Pancreas (tissue), 10 donors: ENCODE measurements around the gene C1orf116. TPM values are rescaled to one million over a fixed set of nuclear protein-coding genes. Genes with fewer than 3 reads are reported as not detected.

Experiments used
- ATAC-seq, 4 donors: fragments of 200-7000 bp; cut with Tn5 transposase; one replicate each; pipeline versions ENCODE4 v1.8.0 to v1.9.1; 2020; ENCODE audit warnings: mild to moderate bottlenecking in 4 of 4, moderate library complexity in 4 of 4
- DNase-seq, 6 donors: peaks; one replicate each; pipeline ENCODE4 v3.0.0-alpha.2; 2020
- FAIRE-seq: peaks from 2 replicates; lab custom pipeline; 2012; peaks lifted over from hg19 to GRCh38; lab: Jason Lieb, UNC
- H3K27ac ChIP-seq, 4 donors: fragments of 200-600 bp; sonication (generic); 1 replicate in 3 of 4; 2 replicates in 1 of 4; pipeline versions ENCODE4 v1.5.0 to v1.8.0; 2020
- H3K27me3 ChIP-seq, 4 donors: fragments of 200-600 bp; one replicate each; pipeline ENCODE4 v1.8.0; 2021
- H3K36me3 ChIP-seq, 3 donors: fragments of 200-600 bp; sonication (generic) in 1 of 3; one replicate each; pipeline versions ENCODE4 v1.5.0 to v1.8.0; 2020 to 2021
- H3K4me1 ChIP-seq, 3 donors: fragments of 200-600 bp; one replicate each; pipeline ENCODE4 v1.8.0; 2021
- H3K4me3 ChIP-seq, 4 donors: fragments of 200-600 bp; sonication (generic) in 2 of 4; one replicate each; pipeline versions ENCODE4 v1.5.0 to v1.8.0; 2020 to 2021
- H3K9me3 ChIP-seq, 4 donors: fragments of 200-600 bp; one replicate each; pipeline ENCODE4 v1.8.0; 2021
- CTCF ChIP-seq, 4 donors: fragments of 200-600 bp; sonication (generic) in 3 of 4; IDR thresholded peaks; one replicate each; pipeline versions ENCODE4 v1.5.0 to v1.8.0; 2021; ENCODE audit warnings: antibody characterized with exemption in 4 of 4
- WGBS, 2 donors: extraction: QIAGEN DNeasy Blood & Tissue Kit; methylation state at CpG; one replicate each; pipeline ENCODE4 v1.1.7; 2013; 5-methylcytosine and 5-hydroxymethylcytosine counted together
- intact Hi-C, 3 donors: fragments of 100-400 bp; cut with DNase I; formaldehyde crosslinking; loops; one replicate each; pipeline versions ENCODE4 v1.11.1 to v1.14.2; 2022
- polyA plus RNA-seq, 2 donors: library from polyadenylated mRNA; stranded (reverse); fragments of 200-250 nt; gene quantifications; one replicate each; pipeline ENCODE4 v1.2.3, GENCODE V29; 2013
- total RNA-seq, 6 donors: library from RNA; stranded (reverse); fragmentation: NEBNext Ultra II Directional in 4 of 6; extraction: Animal tissue kit (Norgen Biotek cat#: 25700) in 4 of 6; gene quantifications; one replicate each; pipeline versions ENCODE4 v1.2.1 to v1.2.4, GENCODE V29; 2021 to 2023
- donor health status: healthy with polysubstance abuse.
- donor health status: DM: no; HTN: no; CAD: no; lungs with moderate emphysema.
- donor health status: DM: no; HTN: no; CAD: no.
- donor health status: control.
- donor health status: control.
- donor health status: Bipolar disorder and iron deficiency.
- donor health status: DM: yes; HTN: yes; CAD: no.
- donor health status: DM: no; HTN: no; CAD: no.
- donor health status: DM: no; HTN: no; CAD: no.
- donor health status: DM: yes; HTN: yes; CAD: no.

C1orf116 gene
- total and polyA plus RNA-seq, 8 donors = 7.8 to 26.9 (median 10.1) TPM

DNA sequence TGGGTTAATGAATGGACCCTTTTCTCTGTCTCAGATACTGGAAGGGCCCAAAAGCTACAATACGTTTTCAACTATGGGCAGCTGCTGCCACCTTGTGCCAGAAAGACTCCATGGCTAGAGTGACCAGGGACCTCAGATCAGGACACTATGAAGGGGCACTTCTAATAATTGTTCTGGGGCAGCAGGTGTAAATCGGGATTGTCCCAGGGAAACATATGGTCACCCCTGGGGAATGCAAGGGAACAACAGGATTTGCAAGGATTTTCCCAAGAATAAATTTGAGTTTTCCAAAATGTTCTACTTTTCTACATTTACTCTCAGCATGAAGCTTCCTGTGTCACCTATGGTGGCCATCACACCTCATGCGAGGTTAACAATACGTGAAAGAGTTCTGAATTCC, 50.3 kb downstream of the C1orf116 start:
- Histone ChIP-seq H3K27me3 (no peaks in the 10 kb centered on the region), H3K27ac (no peak overlapping the region), H3K36me3 (no peaks in the 10 kb centered on the region), H3K4me3 (no peak overlapping the region), H3K4me1 (no peaks in the 10 kb centered on the region), H3K9me3 (no peaks in the 10 kb centered on the region)
- no peak for FAIRE-seq
- peak in 3 of 4 donors; percentile 44 to 61 (median 51) for TF ChIP-seq CTCF (IDR thresholded peaks at IDR 0.05)
- DNase-seq = peak in 4 of 6 donors; percentile 37 to 64 (median 43)
- intact Hi-C loops = loop anchor here in 2 of 3 donors (10.0 kb wide), 1 partner anchor 247 kb away; no protein-coding TSS in a partner anchor
- 16% methylated on average over 4 of the region's 4 CpGs for WGBS, 2 donors
- peak; percentile 75 to 97 (median 92) for ATAC-seq

DNA sequence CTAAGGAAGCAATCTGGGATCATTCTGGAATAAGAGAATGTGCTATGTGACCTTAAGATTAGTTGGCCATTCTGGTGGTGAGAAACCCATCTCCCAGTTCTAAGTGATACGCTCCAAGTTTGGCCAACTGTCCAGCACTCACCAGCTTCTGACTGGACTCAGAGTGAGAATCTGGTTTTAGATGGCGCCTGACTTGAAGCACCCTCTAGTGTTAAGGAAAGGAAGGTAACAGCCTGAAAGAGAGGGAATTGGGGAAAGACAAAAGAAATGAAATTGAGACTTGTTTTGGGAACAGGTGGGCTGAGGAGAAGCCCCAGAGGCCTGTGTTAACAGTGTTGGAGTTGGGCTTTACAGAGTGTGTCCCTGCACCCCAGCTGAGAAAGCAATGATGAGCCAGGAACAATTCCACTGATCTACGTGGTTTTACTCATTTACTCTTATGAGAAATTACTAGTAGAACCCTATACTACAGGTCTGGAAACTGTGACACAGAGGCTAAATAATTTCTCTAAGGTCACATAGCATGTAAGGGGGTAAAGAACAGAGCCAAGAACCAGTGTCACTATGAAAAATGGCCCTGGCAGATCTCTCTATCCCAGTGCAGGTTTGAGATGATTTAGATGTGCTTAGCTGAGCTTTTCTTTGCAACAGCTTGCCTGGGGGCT, 53.0 kb downstream of the C1orf116 start:
- no peak for DNase-seq
- H3K27ac ChIP-seq = no peak overlapping the region

DNA sequence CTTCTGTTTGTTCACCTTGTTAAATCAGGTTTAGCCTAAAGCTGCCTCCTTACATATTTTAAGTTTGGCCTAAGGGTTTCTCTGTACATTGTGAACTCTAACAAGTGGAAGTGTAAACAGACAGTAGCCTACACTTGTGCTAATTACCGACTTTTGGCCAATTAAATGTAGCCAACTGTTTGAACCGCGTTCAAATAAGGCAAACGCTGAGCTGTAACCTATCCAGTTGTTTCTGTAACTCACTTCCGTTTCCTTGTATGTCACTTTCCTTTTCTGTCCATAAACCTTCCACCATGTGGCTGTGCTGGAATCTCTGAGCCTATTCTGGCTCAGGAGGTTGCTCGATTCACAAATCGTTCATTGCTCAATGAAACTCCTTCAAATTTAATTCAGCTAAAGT, 54.3 kb downstream of the C1orf116 start:
- Histone ChIP-seq H3K27ac (no peak overlapping the region), H3K4me3 (no peak overlapping the region), H3K9me3 (no peaks in the 10 kb centered on the region), H3K27me3 (no peaks in the 10 kb centered on the region), H3K4me1 (no peaks in the 10 kb centered on the region), H3K36me3 (no peaks in the 10 kb centered on the region)
- no peak for TF ChIP-seq CTCF (IDR thresholded peaks at IDR 0.05)
- intact Hi-C loops = loop anchor here in 1 of 3 donors (5.0 kb wide), 1 partner anchor 41 kb away; no protein-coding TSS in a partner anchor
- 76 to 81% methylated on average over 7 of the region's 7 CpGs for WGBS, 2 donors
- ATAC-seq = no peak
- no peak for FAIRE-seq
- DNase-seq = no peak

More for the DNA sequence above, 53.0 kb downstream of the C1orf116 start:
- no peaks in the 10 kb centered on the region for H3K36me3 ChIP-seq
- no peak overlapping the region for H3K4me3 ChIP-seq
- intact Hi-C loops = loop anchor here in 2 of 3 donors (5.0 to 10.0 kb wide), 2 partner anchors 42 to 245 kb away; no protein-coding TSS in a partner anchor
- WGBS, 2 donors = 65 to 71% methylated on average over 3 of the region's 3 CpGs
- FAIRE-seq = no peak
- ATAC-seq = peak in 3 of 4 donors; percentile 61 to 80 (median 77)
- H3K27me3 ChIP-seq = no peaks in the 10 kb centered on the region
- no peaks in the 10 kb centered on the region for H3K9me3 ChIP-seq
- no peaks in the 10 kb centered on the region for H3K4me1 ChIP-seq
- TF ChIP-seq CTCF (IDR thresholded peaks at IDR 0.05) = peak in 3 of 4 donors; percentile 31 to 53 (median 43)

- no peak for FAIRE-seq
- Histone ChIP-seq H3K4me3 (no peak overlapping the region), H3K27me3 (no peaks in the 10 kb centered on the region), H3K27ac (no peak overlapping the region), H3K36me3 (no peaks in the 10 kb centered on the region), H3K4me1 (peaks cover 0 to 4% (median 0%) of the 10 kb centered on the region in 3 donors), H3K9me3 (no peaks in the 10 kb centered on the region)
- no peak for DNase-seq
- WGBS, 2 donors = 93 to 95% methylated on average over 1 of the region's 1 CpG
- no peak for ATAC-seq
- no peak for TF ChIP-seq CTCF (IDR thresholded peaks at IDR 0.05)
- intact Hi-C loops = loop anchor here in 1 of 3 donors (5.0 kb wide), 1 partner anchor 38 kb away; no protein-coding TSS in a partner anchor
Measured at GRCh38 chr1:206975306-206975705, 57.2 kb downstream of the C1orf116 start.

DNA sequence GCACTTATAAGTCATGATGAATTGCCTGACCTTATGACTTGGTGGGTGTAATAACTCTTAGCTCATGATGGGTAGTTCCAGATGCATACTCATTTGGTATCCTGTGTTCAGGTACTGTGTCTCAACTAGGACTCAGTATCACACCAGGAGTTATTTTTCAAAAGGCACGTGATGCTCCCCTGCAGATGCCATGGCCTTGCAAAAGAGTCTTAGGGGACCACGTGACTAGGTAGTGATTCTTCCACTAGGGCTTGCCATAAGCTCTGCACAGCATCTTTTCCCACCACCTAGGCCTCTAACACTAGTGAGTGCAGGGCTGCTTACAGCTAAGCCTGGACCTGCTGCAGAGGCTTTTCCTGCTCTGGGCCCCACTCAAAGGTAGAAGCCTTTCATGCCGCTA, 58.4 kb downstream of the C1orf116 start:
- Histone ChIP-seq H3K4me3 (no peak overlapping the region), H3K27ac (no peak overlapping the region), H3K27me3 (no peaks in the 10 kb centered on the region), H3K9me3 (no peaks in the 10 kb centered on the region), H3K4me1 (peaks cover 0 to 10% (median 3%) of the 10 kb centered on the region in 3 donors), H3K36me3 (no peaks in the 10 kb centered on the region)
- no peak for TF ChIP-seq CTCF (IDR thresholded peaks at IDR 0.05)
- ATAC-seq (no peak), FAIRE-seq (no peak), DNase-seq (no peak)
- intact Hi-C loops = no loop called here
- 84 to 92% methylated on average over 3 of the region's 3 CpGs for WGBS, 2 donors
